BJ (cell line): ENCODE results near the gene ZNF236. TPM values are rescaled to one million over a fixed set of nuclear protein-coding genes. Genes with fewer than 3 reads are reported as not detected.
"Not testable (repeated sequence)": the region's sequence is repeated elsewhere in the genome, so short reads cannot be mapped to it uniquely, and the experiment has no call there.

Experiments
- CTCF ChIA-PET: fragments of 350-600 bp; formaldehyde crosslinking; extraction: SDS; loops from one replicate; lab custom pipeline; 2021; ENCODE audit warnings: antibody characterized with exemption, inconsistent platforms; lab: Yijun Ruan, JAX
- POLR2A ChIA-PET: fragments of 300-600 bp; sonication (Branson Sonifier 250); formaldehyde crosslinking; extraction: SDS; loops from one replicate; lab custom pipeline; 2021; ENCODE audit warnings: antibody characterized with exemption; lab: Charles Lee
- DNase-seq: peaks from one replicate; pipeline ENCODE4 v3.0.0-alpha.2; 2011; ENCODE audit warnings: low read depth
- H3K27me3 ChIP-seq: 2 replicates; pipeline ENCODE4 v1.6.0; 2011; ENCODE audit warnings: low read length; ENCODE audit not compliant: control insufficient read depth, insufficient read depth
- H3K36me3 ChIP-seq: 2 replicates; pipeline ENCODE4 v1.5.1; 2011; ENCODE audit warnings: low read length; ENCODE audit not compliant: control insufficient read depth, insufficient read depth
- H3K4me3 ChIP-seq: 2 replicates; pipeline ENCODE4 v1.5.1; 2011; ENCODE audit warnings: low read depth, mild to moderate bottlenecking, control low read depth, low read length
- polyA plus RNA-seq: library from polyadenylated mRNA; depleted of rRNA; stranded (reverse); fragments of >200 nt; gene quantifications from 2 replicates; pipeline ENCODE4 v1.2.3, GENCODE V29; 2011
- TF ChIP-seq, protein P1 (sequence below): IDR thresholded peaks from 2 replicates; pipeline ENCODE4 v1.5.1; 2011; ENCODE audit warnings: low read depth, mild to moderate bottlenecking, control low read depth, inconsistent platforms, low read length, moderate library complexity; ENCODE audit not compliant: insufficient read depth

The ZNF236 gene
- polyA plus RNA-seq, 1 experiment = 5.1 TPM

DNA sequence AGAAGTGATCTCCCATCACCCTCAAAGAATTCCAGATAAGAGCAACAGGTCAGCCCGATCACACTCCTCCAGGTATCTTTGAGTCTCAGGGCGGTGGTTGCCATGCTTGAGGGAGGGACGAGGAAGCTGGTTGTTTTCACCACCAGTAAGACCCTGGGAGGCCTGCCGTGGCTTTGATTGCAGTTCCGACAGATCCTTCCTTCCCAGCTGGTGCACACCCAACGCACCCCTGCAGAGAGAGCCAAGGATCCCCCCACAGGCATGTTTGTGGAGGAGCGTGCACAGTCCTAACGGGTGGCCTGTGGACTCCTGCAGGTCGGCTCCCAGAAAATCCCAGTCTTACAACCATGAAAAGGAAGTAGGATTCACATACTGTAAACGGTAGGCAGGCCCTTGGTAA lies 13.8 kb upstream of the ZNF236 start:
- no peak for DNase-seq
- ChIA-PET CTCF (interaction anchor here (0.8 to 1.7 kb wide), 3 partner anchors 13 to 175 kb away, joined by 3 to 5 read pairs (median 4); partner anchors contain the start of gene ZNF236), POLR2A (no interaction called here)
- TF ChIP-seq, protein P1, sequence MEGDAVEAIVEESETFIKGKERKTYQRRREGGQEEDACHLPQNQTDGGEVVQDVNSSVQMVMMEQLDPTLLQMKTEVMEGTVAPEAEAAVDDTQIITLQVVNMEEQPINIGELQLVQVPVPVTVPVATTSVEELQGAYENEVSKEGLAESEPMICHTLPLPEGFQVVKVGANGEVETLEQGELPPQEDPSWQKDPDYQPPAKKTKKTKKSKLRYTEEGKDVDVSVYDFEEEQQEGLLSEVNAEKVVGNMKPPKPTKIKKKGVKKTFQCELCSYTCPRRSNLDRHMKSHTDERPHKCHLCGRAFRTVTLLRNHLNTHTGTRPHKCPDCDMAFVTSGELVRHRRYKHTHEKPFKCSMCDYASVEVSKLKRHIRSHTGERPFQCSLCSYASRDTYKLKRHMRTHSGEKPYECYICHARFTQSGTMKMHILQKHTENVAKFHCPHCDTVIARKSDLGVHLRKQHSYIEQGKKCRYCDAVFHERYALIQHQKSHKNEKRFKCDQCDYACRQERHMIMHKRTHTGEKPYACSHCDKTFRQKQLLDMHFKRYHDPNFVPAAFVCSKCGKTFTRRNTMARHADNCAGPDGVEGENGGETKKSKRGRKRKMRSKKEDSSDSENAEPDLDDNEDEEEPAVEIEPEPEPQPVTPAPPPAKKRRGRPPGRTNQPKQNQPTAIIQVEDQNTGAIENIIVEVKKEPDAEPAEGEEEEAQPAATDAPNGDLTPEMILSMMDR = no peak
- Histone ChIP-seq H3K36me3 (no peaks in the 10 kb centered on the region), H3K27me3 (no peaks in the 10 kb centered on the region), H3K4me3 (no peak overlapping the region)

DNA sequence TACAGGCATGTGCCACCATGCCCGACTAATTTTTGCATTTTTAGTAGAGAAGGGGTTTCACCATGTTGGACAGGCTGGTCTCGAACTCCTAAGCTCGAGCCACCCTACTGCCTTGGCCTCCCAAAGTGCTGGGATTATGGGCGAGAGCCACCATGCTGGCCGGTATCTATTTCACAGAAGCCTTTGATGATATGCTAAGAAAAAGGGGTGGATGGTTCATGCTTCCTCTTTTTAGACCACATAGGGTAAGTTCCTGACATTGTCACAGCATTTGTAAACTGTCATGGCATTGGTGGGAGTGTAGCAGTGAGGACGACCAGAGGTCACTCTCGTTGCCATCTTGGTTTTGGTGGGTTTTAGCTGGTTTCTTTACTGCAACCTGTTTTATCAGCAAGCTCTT lies 10.8 kb upstream of the ZNF236 start:
- CTCF ChIA-PET = interaction anchor here (0.6 to 5.3 kb wide), 3 partner anchors 9 to 172 kb away, joined by 3 to 69 read pairs (median 7); no protein-coding TSS in a partner anchor
- POLR2A ChIA-PET, H3K36me3 ChIP-seq, H3K4me3 ChIP-seq, H3K27me3 ChIP-seq, DNase-seq: not testable (repeated sequence)

DNA sequence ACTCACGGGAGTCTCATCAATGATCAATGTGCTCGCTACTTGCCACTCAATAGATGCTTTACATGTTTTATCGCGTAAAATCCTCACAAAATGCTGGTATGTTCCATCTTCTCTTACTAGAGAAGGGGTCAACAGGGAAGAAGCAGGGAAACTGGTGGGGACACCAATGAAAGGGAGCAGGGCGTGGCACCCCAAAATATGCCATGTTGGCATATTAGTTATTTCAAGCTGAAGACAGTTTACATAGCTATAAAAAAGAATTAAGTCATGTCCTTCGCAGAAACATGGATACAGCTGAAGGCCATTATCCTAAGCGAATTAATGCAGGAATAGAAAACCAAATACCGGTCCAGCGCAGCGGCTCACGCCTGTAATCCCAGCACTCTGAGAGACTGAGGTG lies 8.1 kb upstream of the ZNF236 start:
- Histone ChIP-seq H3K27me3 (no peaks in the 10 kb centered on the region), H3K36me3 (peaks cover 4% of the 10 kb centered on the region), H3K4me3 (no peak overlapping the region)
- POLR2A ChIA-PET = no interaction called here
- DNase-seq = no peak
- TF ChIP-seq, protein P1 = no peak
- CTCF ChIA-PET = interaction anchor here (1.0 to 5.3 kb wide), 2 partner anchors 12 to 168 kb away, joined by 3 to 69 read pairs; no protein-coding TSS in a partner anchor

DNA sequence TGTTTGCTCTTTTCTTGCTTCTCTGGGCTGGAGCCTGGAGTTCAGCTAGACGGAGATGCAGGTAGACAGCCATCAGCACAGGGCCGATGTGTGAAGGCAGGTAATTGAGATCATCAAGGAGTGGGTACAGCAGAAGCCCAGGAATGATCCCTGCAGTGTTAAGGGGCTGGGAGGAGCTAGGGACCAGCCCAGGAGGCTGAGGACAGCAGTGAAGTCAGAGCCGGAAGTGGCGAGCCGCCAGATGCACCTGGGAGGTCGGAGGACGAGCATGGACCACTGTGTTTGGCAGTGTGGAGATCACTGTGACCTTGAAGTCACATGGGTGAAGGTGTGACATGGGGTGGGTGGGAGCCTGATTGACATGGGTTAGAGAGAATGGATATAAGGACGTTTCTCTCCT lies 6.2 kb upstream of the ZNF236 start:
- ChIA-PET CTCF (interaction anchor here (1.7 to 5.3 kb wide), 2 partner anchors 10 to 13 kb away, joined by 3 to 69 read pairs; no protein-coding TSS in a partner anchor), POLR2A (no interaction called here)
- no peaks in the 10 kb centered on the region for H3K27me3 ChIP-seq
- no peak overlapping the region for H3K4me3 ChIP-seq
- DNase-seq = no peak
- H3K36me3 ChIP-seq = peaks cover 5% of the 10 kb centered on the region
- TF ChIP-seq, protein P1 = no peak

DNA sequence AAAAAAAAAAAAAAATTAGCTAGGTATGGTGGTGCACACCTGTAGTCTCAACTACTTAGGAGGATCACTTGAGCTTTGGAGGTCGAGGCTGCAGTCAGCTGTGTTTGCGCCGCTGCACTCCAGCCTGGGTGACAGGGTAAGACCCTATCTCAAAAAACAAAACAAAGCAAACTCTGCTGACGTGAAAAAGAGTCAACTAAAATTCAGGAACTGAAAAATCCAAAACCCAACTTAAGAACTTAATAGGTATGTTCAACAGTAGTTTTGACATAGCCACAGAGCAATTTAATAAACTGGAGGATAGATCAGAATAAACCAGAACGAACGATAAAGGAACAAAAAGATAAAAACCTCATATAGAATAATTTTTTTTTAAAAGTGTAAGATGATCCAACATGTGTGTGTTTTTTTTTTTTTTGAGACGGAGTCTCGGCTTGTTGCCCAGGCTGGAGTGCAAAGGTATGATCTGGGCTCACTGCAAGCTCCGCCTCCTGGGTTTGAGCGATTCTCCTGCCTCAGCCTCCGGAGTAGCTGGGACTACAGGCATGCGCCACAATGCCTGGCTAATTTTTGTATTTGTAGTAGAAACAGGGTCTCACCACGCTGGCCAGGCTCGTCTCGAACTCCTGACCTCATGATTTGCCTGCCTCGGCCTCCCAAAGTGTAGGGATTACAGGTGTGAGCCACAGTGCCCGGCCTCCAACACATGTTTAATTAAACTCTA lies 4.3 kb upstream of the ZNF236 start:
- H3K4me3 ChIP-seq = no peak overlapping the region
- ChIA-PET CTCF (interaction anchor here (5.3 kb wide), 1 partner anchor 15 kb away, joined by 41 read pairs; no protein-coding TSS in a partner anchor), POLR2A (interaction anchor here (0.6 kb wide), 1 partner anchor 93 kb away, joined by 7 read pairs; no protein-coding TSS in a partner anchor)
- DNase-seq = no peak
- peaks cover 5% of the 10 kb centered on the region for H3K36me3 ChIP-seq
- TF ChIP-seq, protein P1 = no peak
- H3K27me3 ChIP-seq = no peaks in the 10 kb centered on the region
